Muscle of back (tissue), 11 donors: ENCODE data around the gene CSTPP1. TPM values are rescaled to one million over a fixed set of nuclear protein-coding genes. Genes with fewer than 3 reads are reported as not detected.
"Not testable (repeated sequence)": the region's sequence is repeated elsewhere in the genome, so short reads cannot be mapped to it uniquely, and the experiment has no call there.

ENCODE experiments used
- DNase-seq, 3 donors: peaks; one replicate each; pipeline versions ENCODE4 v3.0.0 to v3.0.0-alpha.2; 2013
- polyA plus RNA-seq, 10 donors: library from polyadenylated mRNA; unstranded; fragments of 120-200 nt; gene quantifications; one replicate each; pipeline ENCODE4 v1.2.1, GENCODE V29; 2013; ENCODE audit not compliant: insufficient read length in 10 of 10

Gene CSTPP1
- polyA plus RNA-seq, 10 donors = 17.9 to 28.6 (median 20.0) TPM

DNA sequence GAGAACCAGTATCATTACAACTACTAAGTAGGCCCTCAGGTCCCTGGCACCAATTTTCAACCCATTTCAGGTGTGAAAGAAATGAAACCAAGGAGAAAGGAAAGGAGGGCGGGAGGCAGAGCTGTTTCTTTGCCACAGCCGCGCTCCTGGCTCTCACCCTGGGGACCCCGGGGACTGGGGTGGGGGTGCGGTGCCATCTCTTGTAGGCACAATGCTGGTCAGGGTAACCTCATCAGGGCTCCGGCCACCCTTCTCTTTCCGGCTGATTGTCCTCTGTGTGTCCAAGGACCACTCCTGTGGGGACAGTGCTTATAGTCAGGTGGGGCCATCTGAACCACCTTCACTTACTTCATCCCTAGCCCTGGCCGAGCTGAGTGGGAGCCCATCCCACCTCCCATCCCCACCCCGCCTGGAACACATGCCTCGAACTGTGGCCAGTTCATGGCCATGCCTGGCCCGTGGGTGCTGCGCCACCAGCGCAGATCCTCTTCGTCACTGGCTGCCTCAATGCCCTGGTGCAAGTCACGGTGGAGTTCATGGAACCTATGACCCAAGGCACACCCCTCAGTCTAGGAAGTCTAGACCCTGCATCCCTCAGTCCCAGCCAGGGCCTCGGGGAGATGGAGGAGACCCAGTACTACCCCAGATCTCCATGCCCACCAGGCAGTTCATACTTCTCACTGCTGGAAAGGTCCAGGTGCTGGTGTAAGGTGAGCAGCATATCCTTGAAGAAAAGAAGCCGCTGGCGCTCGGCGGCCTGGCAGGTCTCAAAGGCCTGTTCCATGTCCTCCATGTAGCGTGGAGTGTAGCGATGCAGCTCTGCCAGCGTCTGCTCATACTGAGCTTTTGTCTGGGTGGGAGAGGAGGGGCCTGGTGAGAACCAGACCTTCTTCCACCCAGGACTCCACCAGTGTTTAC lies 242.4 kb downstream of the CSTPP1 start:
- no peak for DNase-seq

GRCh38 chr11:47179655-47179991 lies 243.1 kb downstream of the CSTPP1 start:
- no peak for DNase-seq

DNA sequence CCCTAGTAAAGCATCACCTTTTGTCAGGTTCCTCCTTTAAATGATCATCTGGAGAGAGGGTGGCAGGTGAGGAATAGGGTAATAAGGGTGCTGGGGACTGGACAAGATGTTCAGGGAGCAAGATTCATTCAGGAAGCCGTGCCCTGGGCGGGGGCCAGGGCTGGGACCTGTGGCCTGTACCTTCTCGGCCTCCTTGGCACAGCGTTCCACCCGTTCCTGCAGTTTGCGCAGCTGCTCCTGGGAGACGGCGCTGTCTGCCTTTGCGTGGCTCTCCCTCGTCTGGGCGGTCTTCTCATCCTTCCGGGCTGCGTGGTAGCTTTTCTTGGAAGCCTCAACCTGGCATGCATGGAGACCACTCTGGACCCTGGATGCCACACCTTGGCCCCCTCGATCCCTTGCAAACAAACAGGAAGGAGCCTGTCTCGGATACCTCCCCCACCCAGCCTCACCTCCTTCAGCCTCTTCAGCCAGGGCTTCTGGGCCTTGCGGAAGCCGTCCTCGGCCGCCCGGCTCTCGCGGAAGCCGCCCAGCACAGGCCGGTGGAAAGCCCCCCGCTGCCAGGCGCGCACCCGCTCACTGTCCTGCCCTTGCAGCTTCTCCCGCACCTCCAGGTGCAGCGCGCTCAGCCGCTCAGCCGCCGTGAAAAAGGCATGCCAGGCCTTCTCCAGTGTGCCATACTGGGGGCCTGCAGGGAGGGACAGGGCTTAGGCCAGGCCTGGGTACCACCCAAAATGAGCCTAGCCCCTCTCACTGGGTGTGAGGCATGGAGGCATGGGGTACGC lies 243.6 kb downstream of the CSTPP1 start:
- DNase-seq = no peak

DNA sequence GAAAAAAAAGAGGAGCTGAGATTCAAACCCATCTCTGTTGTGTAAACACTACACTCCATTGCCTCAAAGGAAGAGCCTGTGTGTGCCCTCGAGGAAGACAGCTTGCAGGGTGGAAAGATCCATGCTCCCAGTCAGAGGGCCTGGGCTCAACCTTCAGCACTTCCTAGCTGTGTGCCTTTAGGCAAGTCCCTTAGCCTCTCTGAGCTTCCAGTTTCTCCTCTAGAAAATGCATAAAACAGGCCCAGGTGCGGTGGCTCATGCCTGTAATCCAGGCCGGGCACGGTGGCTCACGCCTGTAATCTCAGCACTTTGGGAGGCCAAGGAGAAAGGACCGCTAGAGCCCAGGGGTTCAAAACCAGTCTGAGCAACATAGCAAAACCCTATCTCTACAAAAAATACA lies 244.7 kb downstream of the CSTPP1 start:
- no peak for DNase-seq

DNA sequence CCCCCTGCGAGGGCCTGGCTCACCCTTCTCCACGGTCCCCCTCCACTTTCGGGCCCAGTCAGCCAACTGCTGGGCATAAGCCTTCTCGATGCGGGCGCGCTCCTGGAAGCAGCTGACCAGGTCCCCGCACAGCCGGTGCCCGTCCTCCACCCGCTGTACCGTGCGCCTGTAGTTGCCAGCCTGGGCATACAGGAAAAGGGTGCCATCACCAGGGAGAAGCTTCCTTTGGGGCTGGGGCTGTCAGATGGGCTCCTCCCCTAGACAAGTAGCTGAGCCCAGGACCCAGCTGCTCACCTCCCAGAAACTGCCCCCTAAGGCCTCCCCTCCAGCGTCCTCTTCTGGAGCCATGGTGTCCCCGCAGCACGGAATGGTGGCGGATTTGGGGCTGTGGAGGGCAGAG lies 245.8 kb downstream of the CSTPP1 start:
- DNase-seq = no peak

- DNase-seq = peak; percentile 48 to 64 (median 55)
Measured at GRCh38 chr11:47183031-47183856, 246.7 kb downstream of the CSTPP1 start.

- peak in 1 of 3 donors; percentile 53 for DNase-seq
Measured at GRCh38 chr11:47183969-47184368, 247.4 kb downstream of the CSTPP1 start.

DNA sequence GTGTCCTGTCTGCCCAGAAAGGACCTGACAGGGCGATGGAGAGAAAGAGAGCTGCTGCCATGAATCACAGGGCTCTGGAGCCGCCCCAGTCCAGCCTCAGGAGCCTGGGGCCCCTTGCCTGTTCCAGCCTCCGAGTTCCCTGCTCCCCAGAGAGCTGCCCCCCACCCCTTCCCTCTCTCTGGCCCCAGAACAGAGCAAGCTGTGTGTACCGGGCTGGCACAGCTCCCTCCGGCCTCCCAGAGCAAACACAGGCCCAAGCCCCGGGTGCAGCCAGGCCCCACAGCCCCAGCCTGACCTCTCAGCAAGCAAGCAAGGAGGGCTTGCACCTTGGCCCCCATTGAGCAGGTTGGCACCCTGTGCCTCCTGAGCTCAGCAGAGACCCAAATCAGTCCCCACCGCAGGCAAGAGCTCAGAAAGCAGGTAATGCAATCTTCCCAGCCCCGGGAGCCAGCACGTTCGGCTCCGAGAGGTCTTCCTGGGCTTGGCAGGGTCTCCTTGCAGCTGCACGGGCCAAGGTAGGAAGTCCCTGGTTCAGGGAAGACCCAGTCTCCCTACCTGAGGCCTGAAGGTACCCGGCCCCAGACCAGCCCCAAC lies 248.2 kb downstream of the CSTPP1 start:
- peak in 1 of 3 donors; percentile 49 for DNase-seq

DNA sequence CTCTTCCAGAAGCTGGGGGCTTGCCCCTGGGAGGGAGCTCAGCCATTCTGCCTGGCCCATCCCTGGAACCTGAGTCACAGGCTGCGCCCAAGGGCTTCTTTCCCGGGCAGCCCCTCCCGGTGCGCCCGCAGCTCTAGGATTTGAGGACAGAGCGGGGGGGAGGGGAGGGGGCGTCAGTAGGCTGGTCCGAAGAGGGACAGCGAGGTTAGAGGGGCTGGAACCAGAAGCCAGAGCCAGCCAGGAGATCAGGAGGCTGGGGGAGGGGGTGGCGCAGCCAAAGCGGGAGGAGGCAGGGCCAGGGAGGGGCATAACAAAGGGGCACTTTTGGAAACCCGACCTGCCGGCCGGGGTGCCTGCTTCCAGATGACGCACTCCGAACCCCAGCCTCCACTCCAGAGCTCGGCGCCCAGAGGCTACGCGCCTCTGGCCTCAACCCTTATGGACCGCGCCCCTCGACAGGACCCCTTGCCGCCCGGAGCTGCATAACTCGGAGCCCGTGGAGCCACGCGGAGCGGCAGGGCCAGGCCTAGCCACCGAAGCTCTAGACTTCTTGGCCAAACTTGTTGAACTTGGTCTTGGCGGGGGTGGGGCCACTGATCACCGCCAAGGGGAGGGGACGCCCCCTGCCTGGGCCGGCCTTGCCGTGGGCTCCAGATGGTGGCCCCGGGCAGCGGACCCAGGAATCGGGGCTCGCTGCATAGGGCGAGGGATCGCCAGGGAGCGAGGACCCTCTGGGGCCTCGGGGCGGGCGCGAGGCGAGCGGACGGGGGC lies 248.9 kb downstream of the CSTPP1 start:
- DNase-seq = peak; percentile 72 to 86 (median 73)

- peak in 2 of 3 donors; percentile 44 to 84 for DNase-seq
Measured at GRCh38 chr11:47186076-47186699, 249.6 kb downstream of the CSTPP1 start, which contains the start of gene PACSIN3. Gene PACSIN3, minus strand, starts transcription at chr11:47186434. Its CDS starts 3,707 bp downstream, at chr11:47182727.

DNA sequence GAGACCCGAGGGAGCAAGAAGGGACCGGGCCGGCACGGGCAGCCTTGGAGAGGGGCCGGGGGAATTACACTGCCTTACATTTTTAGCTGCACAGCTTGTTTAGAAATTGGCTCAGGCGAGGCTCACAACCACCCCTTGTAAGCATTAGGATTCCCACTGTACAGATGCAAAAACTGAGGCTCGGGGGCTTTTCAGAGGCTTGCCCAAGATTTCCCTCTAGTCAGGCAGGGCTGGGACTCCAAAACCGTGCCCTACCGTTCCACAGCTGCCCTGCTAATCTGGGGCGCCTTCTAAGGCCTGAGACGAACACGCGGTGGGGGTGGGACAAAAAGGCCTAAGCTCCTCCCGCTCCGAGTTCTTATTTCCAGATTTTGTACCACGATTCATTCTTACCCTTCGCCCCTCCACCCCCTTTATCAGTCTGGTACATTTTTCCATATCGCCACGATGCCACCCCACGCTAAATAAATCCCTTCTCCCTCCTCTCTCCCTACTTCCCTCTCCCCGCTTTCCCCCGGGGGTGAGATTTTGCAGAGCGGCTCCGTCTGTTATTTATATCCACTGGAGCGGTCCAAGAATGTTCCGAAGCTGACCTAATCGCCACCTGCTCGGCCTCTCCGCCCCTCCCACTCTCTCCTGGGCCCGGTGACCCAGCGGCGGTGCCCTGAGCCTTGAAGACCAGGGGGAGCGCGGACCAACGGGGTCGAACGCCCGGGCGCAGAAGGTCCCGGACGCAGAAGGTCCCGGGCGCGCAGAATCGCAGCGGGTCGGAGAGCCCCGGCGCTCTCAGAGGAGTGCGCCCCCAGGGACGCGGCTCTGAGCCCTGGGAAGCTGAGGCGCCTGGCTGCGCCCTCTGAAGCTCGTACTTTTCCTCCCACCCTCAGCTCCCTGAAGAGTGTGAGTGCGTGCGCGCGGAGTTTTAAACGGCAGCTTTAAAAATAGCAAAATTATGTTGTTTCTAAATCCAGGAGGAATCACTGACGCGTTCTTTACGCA lies 250.4 kb downstream of the CSTPP1 start:
- DNase-seq = peak; percentile 66 to 92 (median 80)

DNA sequence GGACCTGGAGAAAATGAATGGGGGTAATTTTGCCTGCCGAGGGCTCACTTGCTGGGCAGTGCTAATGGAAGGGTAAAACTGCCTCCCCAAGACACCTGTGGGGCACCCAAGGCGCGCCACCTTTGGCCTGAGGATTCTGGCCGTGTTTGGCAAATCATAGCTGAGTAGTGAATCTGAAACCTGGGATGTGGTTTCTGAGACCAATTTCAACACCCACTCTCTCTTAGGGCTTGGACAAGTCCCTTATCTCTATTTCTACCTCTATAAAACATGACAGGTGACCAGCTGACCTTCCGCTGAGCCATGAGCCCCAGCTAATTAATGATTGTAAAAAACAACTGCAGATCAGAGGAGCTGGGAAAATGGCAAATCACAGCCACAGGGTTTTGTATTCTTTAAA lies 251.2 kb downstream of the CSTPP1 start:
- DNase-seq = no peak

DNA sequence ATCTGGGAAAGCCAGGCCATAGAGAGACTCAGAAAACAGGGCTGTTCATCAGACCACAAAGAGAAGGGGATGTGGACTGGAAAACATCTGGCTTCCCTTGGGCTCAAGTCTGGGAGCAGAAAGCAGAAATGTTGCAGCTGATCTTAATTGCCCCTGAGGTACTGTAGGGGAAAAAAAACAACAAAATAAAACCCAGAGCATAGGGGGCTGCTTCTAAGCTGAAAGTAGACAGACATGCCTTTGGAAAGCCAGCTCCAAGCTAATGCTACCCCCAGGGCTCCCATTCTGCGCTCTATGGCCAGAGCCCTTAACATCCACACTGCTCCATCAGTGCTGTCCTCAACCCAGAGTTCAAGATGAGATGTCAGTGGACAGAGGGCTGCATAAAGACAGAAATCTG lies 251.7 kb downstream of the CSTPP1 start:
- peak; percentile 69 to 93 (median 81) for DNase-seq

DNA sequence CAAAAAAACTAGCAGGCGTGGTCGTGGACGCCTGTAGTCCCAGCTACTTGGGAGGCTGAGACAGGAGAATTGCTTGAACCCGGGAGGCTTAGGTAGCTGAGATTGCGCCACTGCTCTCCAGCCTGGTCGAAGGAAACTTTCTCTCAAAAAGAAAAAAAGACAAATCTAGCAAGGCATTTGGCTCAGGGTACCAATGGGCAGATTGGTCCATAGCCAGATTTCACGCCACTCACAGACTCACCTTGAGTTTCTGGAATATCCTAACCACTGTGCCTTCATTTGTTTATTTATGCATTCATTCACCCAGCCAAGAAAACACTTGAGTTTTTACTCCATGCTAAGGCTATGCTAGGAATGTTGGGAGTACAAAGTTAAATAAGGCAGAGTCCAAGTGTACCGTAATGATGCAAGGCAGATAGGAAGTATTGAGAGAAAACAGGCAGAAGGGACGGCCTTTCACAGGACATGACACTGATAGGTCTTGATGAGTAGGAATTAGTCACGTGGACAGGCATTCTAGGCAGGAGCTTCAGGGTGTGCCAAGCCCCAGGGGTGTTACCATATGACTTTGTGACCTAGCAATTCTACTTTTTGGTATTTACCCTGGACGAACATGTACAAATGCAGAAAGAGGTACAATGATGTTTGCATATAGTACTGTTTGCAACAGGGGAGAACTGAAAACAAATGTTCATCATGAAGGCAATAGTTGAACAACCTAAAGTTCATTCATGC lies 252.7 kb downstream of the CSTPP1 start:
- peak in 2 of 3 donors; percentile 44 to 48 for DNase-seq

- not testable (repeated sequence) for DNase-seq
Measured at GRCh38 chr11:47191137-47191536, 254.6 kb downstream of the CSTPP1 start.

- no peak for DNase-seq
Measured at GRCh38 chr11:47192111-47192510, 255.6 kb downstream of the CSTPP1 start.

- not testable (repeated sequence) for DNase-seq
Measured at GRCh38 chr11:47198161-47198560, 261.6 kb downstream of the CSTPP1 start.

DNA sequence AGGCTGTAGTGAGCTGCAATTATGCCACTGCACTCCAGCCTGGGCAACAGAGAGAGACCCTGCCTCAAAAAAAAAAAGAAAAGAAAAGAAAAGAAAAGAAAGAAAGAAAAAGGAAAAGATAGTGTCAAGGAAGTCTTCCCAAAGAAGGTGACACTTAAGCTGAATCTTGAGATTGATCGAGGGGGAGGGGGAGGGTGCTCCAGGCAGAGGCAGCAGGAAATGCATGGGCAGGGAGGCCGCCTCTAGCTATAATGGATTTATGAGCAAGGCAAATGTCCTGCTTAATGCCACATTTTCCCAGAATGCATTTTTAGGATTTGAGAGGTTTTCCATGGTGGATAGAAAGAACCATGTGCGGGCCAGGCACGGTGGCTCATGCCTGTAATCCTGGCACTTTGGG lies 264.5 kb downstream of the CSTPP1 start:
- DNase-seq = no peak
